GM12864 (cell line): ENCODE data around the gene SNED1.

Experiments used
- DNase-seq: peaks from one replicate; pipeline ENCODE4 v3.0.0-alpha.2; 2011; ENCODE audit warnings: low read depth
- H3K4me3 ChIP-seq: 2 replicates; pipeline ENCODE4 v1.5.1; 2011; ENCODE audit warnings: mild to moderate bottlenecking, low read depth, low read length, control low read depth
- TF ChIP-seq, protein P1 (sequence below): IDR thresholded peaks from 2 replicates; pipeline ENCODE4 v1.5.1; 2011; ENCODE audit warnings: low read depth, mild to moderate bottlenecking, moderate library complexity, low read length, control low read depth, inconsistent platforms; ENCODE audit errors: missing control alignments

SNED1 gene

DNA sequence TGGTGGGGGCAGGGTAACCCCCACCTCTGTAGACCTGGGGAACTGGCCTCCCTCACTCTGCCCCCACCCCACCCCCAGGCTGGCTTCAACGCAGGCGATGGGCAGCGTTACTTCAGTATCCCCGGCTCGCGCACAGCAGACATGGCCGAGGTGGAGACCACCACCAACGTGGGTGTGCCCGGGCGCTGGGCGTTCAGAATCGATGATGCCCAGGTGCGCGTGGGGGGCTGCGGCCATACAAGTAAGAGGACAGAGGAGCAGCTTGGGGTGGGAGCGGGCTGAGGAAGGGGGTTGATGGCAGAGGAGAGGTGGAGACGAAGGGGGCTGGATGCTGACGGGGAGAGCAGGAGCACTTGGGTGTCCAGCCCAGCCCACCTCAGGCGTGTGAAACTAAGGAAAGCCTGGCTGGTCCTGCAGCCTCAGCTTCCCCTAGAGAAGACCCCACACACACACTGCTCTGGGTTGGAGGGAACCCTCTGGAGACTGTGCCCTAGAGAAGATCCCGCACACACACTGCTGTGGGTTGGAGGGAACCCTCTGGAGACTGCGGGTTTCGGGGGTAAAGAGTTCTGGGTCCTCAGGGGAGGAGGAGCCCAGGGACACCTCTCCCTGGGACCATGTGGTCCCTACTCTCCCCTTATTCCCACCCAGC, 36.2 kb downstream of the SNED1 start:
- TF ChIP-seq, protein P1, sequence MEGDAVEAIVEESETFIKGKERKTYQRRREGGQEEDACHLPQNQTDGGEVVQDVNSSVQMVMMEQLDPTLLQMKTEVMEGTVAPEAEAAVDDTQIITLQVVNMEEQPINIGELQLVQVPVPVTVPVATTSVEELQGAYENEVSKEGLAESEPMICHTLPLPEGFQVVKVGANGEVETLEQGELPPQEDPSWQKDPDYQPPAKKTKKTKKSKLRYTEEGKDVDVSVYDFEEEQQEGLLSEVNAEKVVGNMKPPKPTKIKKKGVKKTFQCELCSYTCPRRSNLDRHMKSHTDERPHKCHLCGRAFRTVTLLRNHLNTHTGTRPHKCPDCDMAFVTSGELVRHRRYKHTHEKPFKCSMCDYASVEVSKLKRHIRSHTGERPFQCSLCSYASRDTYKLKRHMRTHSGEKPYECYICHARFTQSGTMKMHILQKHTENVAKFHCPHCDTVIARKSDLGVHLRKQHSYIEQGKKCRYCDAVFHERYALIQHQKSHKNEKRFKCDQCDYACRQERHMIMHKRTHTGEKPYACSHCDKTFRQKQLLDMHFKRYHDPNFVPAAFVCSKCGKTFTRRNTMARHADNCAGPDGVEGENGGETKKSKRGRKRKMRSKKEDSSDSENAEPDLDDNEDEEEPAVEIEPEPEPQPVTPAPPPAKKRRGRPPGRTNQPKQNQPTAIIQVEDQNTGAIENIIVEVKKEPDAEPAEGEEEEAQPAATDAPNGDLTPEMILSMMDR = no peak
- no peak for DNase-seq
- no peak overlapping the region for H3K4me3 ChIP-seq

DNA sequence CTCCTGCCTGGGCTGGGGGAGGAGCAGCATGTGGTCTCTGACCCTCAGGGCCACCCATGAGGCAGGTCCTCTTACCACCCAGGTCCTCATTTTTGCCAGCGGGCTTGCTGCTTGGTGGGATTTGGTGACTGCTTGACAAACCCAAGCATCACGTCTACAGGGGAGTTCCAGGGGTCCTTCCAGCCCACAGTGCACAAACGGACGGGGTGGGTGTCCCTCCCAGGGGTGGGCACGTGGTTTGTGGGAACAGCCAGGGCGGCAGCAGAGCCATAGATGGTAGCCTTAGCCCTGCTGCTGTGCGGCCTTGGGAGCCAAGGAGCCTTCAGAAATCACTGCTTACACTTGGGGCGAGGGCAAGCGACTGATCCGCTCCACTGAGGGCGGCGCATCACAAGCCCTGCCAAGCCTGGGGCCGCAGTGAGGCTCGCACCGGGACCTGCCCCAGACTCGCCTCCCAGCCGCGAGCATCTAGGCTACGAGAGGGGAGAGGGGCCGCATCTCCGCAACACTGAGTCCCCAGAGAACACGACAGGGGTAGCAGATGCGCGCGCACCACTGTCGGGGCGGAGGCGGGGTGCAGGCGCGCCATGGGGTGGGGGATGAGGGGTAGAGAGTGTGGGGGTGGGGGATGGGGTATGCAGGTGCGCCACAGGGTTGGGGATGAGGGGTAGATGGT, 36.9 kb downstream of the SNED1 start:
- no peak overlapping the region for H3K4me3 ChIP-seq
- TF ChIP-seq, protein P1 = no peak
- DNase-seq = no peak

DNA sequence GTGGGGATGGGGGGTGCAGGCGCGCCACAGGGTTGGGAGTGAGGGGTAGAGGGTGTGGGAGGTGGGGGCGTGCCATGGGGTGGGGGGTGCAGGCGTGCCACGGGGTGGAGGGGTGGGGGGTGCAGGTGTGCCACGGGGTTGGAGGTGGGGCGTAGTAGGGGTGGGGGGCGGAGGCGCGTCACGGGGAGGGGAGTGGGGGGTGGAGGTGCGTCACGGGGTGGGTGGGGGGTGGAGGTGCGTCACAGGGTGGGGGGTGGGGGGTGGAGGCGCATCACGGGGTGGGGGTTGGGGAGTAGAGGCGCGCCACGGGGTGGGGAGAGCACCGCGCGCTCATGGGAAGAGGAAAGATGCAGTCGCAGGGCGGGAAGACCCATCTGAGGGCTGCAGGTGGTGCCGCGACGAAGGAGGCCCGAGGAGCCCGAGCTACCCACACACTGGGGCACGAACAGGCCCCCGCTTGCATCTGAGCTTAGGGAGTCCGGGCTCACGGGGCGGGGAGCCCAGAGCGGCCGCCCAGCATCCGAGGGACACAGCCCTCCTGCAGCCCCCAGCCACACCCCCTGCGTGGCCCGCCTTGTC, 37.5 kb downstream of the SNED1 start:
- no peak for DNase-seq
- TF ChIP-seq, protein P1 = no peak
- peak overlapping the region; percentile 60 for H3K4me3 ChIP-seq

DNA sequence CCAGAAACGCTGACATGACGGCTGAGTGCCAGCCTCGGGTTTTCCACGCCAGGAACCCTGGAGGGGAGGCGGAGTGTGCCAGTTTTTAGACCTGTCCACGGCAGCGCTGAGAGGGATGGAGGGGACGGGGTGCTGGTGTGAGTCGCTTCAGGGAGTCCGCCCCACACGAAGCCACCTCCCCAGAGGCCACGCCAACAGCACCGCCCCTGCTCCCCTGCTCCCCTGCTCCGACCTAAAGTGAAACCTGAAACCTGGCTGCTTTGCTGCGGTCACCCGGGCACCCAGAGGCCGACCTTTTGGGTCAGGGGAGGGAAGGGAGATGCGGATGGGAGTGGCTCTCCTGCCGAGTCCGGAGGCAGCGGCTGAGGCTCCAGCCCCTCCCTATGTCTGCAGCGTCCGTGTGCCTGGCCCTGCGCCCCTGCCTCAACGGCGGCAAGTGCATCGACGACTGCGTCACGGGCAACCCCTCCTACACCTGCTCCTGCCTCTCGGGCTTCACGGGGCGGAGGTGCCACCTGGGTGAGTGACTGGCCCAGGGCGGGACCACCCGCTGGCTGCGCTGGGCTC, 38.1 kb downstream of the SNED1 start:
- TF ChIP-seq, protein P1 = no peak
- peak; percentile 48 for DNase-seq
- H3K4me3 ChIP-seq = peak overlapping the region; percentile 60

DNA sequence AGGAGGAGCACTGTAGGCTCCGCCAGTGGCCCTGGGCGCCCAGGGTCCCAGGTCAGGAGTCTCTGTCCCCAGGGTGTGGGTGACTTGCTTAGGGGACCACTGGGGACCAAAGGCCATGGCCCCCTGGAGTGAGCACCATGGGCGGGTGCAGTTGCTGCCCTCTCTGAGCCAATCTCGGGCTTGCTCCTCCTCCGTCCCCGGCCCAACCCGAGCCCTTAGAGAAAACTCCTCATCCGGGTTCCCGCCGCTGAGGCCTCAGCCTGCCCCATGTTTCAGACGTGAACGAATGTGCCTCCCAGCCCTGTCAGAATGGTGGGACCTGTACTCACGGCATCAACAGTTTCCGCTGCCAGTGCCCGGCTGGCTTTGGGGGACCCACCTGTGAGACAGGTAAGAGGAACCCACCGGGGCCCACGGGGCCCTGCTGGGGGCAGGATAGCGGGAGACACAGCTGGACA, 38.6 kb downstream of the SNED1 start:
- DNase-seq = no peak
- peak overlapping the region; percentile 60 for H3K4me3 ChIP-seq
- TF ChIP-seq, protein P1 = no peak

DNA sequence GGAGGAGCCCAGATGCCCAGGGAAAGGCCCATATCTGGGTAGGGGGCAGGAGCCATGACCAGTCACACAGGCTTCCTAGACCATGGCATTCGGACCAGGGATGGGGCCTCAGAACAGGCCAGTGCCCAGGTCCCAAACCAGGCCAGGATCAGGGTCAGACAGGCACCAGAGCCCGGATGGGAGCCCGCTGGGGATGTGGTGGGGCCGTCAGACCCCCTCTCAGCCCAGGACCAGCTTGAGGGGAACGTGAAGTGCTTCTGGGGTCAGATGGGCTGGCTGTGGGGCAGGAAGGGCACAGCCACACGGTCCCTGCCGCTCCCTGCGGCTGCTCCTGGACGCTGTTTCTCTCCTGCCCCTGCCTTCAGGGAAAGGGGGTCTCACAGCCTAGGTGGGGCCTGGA, 39.1 kb downstream of the SNED1 start:
- TF ChIP-seq, protein P1 = no peak
- no peak for DNase-seq

More for the DNA sequence above, 39.1 kb downstream of the SNED1 start:
- peak overlapping the region; percentile 60 for H3K4me3 ChIP-seq
